Type B pancreatic cell (in vitro differentiated cells): Measurements from ENCODE around the gene CD151. TPM values are rescaled to one million over a fixed set of nuclear protein-coding genes. Genes with fewer than 3 reads are reported as not detected.

Experiments used
- DNase-seq: peaks from one replicate; pipeline ENCODE4 v3.0.0; 2021; ENCODE audit warnings: mixed read lengths; ENCODE audit not compliant: unreplicated experiment; ENCODE audit errors: extremely low spot score
- H3K27ac Mint-ChIP-seq: 2 replicates; pipeline ENCODE4 v1.8.0; 2021; ENCODE audit warnings: mild to moderate bottlenecking, mixed read lengths
- H3K27me3 Mint-ChIP-seq: 2 replicates; pipeline ENCODE4 v1.8.0; 2021; ENCODE audit warnings: mixed read lengths
- H3K36me3 Mint-ChIP-seq: 2 replicates; pipeline ENCODE4 v1.8.0; 2021; ENCODE audit warnings: mixed read lengths
- H3K4me1 Mint-ChIP-seq: one replicate; pipeline ENCODE4 v1.8.0; 2021; ENCODE audit warnings: mixed read lengths; ENCODE audit not compliant: unreplicated experiment
- H3K4me3 Mint-ChIP-seq: 2 replicates; pipeline ENCODE4 v1.8.0; 2021; ENCODE audit warnings: mild to moderate bottlenecking, mixed read lengths
- H3K9me3 Mint-ChIP-seq: 2 replicates; pipeline ENCODE4 v1.8.0; 2021; ENCODE audit warnings: mixed read lengths
- CTCF ChIP-seq: fragments of 200-600 bp; sonication (generic); conservative IDR thresholded peaks from 2 replicates; pipeline ENCODE4 v1.5.0; 2021; ENCODE audit warnings: antibody characterized with exemption, mild to moderate bottlenecking
- total RNA-seq: library from RNA; stranded (reverse); gene quantifications from 2 replicates; pipeline ENCODE4 v1.2.1, GENCODE V29; 2021; ENCODE audit warnings: low replicate concordance

Gene CD151
- total RNA-seq, 1 donor from 2014 or later, result 126 TPM

GRCh38 chr11:884578-885070, 51.9 kb downstream of the CD151 start:
- no peak for TF ChIP-seq CTCF
- no peaks in the 10 kb centered on the region for H3K9me3 Mint-ChIP-seq
- H3K27ac Mint-ChIP-seq, result no peak overlapping the region
- H3K4me1 Mint-ChIP-seq, result no peaks in the 10 kb centered on the region
- H3K27me3 Mint-ChIP-seq, result no peaks in the 10 kb centered on the region
- DNase-seq, result no peak
- no peak overlapping the region for H3K4me3 Mint-ChIP-seq
- peaks cover 3% of the 10 kb centered on the region for H3K36me3 Mint-ChIP-seq

- no peak overlapping the region for H3K4me3 Mint-ChIP-seq
- H3K27me3 Mint-ChIP-seq, result no peaks in the 10 kb centered on the region
- H3K27ac Mint-ChIP-seq, result no peak overlapping the region
- H3K36me3 Mint-ChIP-seq, result peaks cover 3% of the 10 kb centered on the region
- H3K9me3 Mint-ChIP-seq, result no peaks in the 10 kb centered on the region
- no peak for TF ChIP-seq CTCF
- no peak for DNase-seq
- H3K4me1 Mint-ChIP-seq, result no peaks in the 10 kb centered on the region
Observed at GRCh38 chr11:886568-886967, 53.8 kb downstream of the CD151 start.

GRCh38 chr11:887589-887988, 54.8 kb downstream of the CD151 start:
- Mint-ChIP-seq H3K4me1 (no peaks in the 10 kb centered on the region), H3K36me3 (peaks cover under 1% of the 10 kb centered on the region), H3K4me3 (no peak overlapping the region), H3K27ac (no peak overlapping the region), H3K27me3 (no peaks in the 10 kb centered on the region), H3K9me3 (no peaks in the 10 kb centered on the region)
- no peak for TF ChIP-seq CTCF
- DNase-seq, result no peak

Other genes with a start within 250 kb of the CD151 start
- gene IRF7, start 217.0 kb upstream of the CD151 start, total RNA-seq, result 16.4 and 20.5 TPM in 2 replicates
- gene CDHR5, start 208.0 kb upstream of the CD151 start, total RNA-seq, result 7.1 and 23.0 TPM in 2 replicates
- gene SCT, start 205.8 kb upstream of the CD151 start, total RNA-seq, result 3.1 and 15.3 TPM in 2 replicates
- gene DRD4, start 195.7 kb upstream of the CD151 start, total RNA-seq, result 0.59 and 1.2 TPM in 2 replicates
- 41.0 and 48.1 TPM in 2 replicates for gene DEAF1, start 137.7 kb upstream of the CD151 start, total RNA-seq
- 23.2 and 37.4 TPM in 2 replicates for gene TMEM80, start 137.1 kb upstream of the CD151 start, total RNA-seq
- 218 and 497 TPM in 2 replicates for gene EPS8L2, start 126.7 kb upstream of the CD151 start, total RNA-seq
- 189 and 288 TPM in 2 replicates for gene TALDO1, start 85.5 kb upstream of the CD151 start, total RNA-seq
- gene GATD1, start 55.5 kb upstream of the CD151 start, total RNA-seq, result 80.1 and 80.9 TPM in 2 replicates
- 0.17 and 0.89 TPM in 2 replicates for gene CEND1, start 42.9 kb upstream of the CD151 start, total RNA-seq
- gene SLC25A22, start 34.7 kb upstream of the CD151 start, total RNA-seq, result 31.6 and 35.6 TPM in 2 replicates
- gene PIDD1, start 27.7 kb upstream of the CD151 start, total RNA-seq, result 32.7 and 44.5 TPM in 2 replicates
- 1,985 and 2,207 TPM in 2 replicates for gene RPLP2, start 23.0 kb upstream of the CD151 start, total RNA-seq
- gene PNPLA2, start 14.0 kb upstream of the CD151 start, total RNA-seq, result 47.8 and 55.6 TPM in 2 replicates
- 10.3 and 19.3 TPM in 2 replicates for gene CRACR2B, start 5.0 kb upstream of the CD151 start, total RNA-seq
- 106 and 134 TPM in 2 replicates for gene POLR2L, start 9.6 kb downstream of the CD151 start, total RNA-seq
- gene TSPAN4, start 9.9 kb downstream of the CD151 start, total RNA-seq, result 12.8 and 43.2 TPM in 2 replicates
- gene CHID1, start 77.9 kb downstream of the CD151 start, total RNA-seq, result 98.9 and 100 TPM in 2 replicates
- gene AP2A2, start 92.9 kb downstream of the CD151 start, total RNA-seq, result 82.6 and 109 TPM in 2 replicates
- gene MUC6, start 203.8 kb downstream of the CD151 start, total RNA-seq, result 0.38 and 0.46 TPM in 2 replicates
- 1.5 and 2.7 TPM in 2 replicates for gene MUC2, start 241.9 kb downstream of the CD151 start, total RNA-seq